ENCODE measurements around the gene L3HYPDH. TPM values are rescaled to one million over a fixed set of nuclear protein-coding genes. Genes with fewer than 3 reads are reported as not detected.
A peak's percentile ranks its signal among the peaks of the same experiment; 100 is the strongest.

Gene L3HYPDH
- total RNA-seq: 10 to 100 TPM; 18.8 to 28.0 (median 24.7) TPM
- polyA plus RNA-seq: 18.1 TPM
- long read RNA-seq, donor 1, transcript L3HYPDH-201 (5 exons, 1,527 nt): major isoform, 9 of 22 reads
- long read RNA-seq, donor 1, partial matches to known transcripts: 4 of 22 reads
- long read RNA-seq, donor 1, other reads (novel, unspliced or antisense): 8 of 22 reads
- long read RNA-seq, donor 2, transcript L3HYPDH-201 (5 exons, 1,527 nt): major isoform, 10 of 12 reads
- long read RNA-seq, donor 2, partial matches to known transcripts: 2 of 12 reads
- long read RNA-seq, donor 2, other reads (novel, unspliced or antisense): 0 of 12 reads
- long read RNA-seq, donor 3, transcript L3HYPDH-201 (5 exons, 1,527 nt): major isoform, 30 of 64 reads
- long read RNA-seq, donor 3, partial matches to known transcripts: 12 of 64 reads
- long read RNA-seq, donor 3, other reads (novel, unspliced or antisense): 21 of 64 reads
- long read RNA-seq, donor 4, partial matches to known transcripts: 3 of 14 reads
- long read RNA-seq, donor 4, other reads (novel, unspliced or antisense): 7 of 14 reads

DNA sequence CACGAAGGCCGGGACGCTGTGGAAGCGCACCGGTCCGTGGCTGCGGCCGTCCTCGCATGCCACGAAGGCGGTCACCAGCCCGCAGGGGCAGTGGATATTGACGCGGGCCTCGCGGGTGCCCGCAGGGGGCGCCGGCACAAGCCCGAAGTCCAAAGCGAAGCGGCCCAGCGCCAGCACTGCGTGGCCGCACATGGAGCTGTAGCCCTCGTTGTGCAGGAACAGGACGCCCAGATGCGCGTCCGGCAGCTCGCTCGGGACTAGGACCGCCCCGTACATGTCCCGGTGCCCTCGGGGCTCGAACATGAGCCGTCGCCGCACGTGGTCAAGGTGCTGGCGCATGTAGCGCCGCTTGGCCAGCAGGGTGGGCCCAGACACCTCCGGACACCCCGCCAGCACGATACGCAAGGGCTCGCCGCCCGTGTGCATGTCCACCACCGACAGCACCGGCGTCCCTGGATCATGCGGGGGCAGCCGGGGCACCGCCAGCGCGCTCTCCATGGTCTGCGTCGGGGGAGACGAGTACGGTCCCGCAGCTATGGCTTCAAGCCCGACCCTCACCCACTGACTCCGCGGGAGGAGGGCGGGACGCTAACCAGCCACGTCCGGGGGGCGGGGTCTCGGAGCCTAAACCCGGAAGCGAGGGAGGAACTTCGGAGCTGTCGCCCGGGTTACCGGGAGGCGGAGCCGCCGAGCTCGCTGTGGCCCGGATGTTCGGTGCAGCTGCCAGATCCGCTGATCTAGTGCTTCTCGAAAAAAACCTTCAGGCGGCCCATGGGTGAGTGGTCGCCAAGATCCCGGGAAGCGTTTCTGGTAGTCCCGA lies at the start of gene L3HYPDH, which contains the start of gene JKAMP:
Gene L3HYPDH (minus strand): TSS at position 590 of the 820 bp plus-strand sequence. CDS start 92 bp downstream, at position 498.
Gene JKAMP (plus strand): TSS at position 699 of the 820 bp plus-strand sequence. CDS start 73 bp downstream, at position 772.
- DNase-seq (peak; percentile 98 to 100 (median 99)), ATAC-seq (peak; percentile 97 to 98)
- Histone ChIP-seq H3K4me3 (ENCODE audit: low read length) (peak within 1 kb of the TSS; percentile 70), H3K27me3 (ENCODE audit: control insufficient read depth, insufficient read depth) (no peaks in the 10 kb centered on the region), H3K4me1 (ENCODE audit: control insufficient read depth, insufficient read depth, low read length) (peaks cover 8% of the 10 kb centered on the region), H3K9me3 (ENCODE audit: control insufficient read depth, low read length) (no peaks in the 10 kb centered on the region), H3K27ac (ENCODE audit: low read length) (peak within 1 kb of the TSS; percentile 86)
- intact Hi-C loops (cut with DNase I): no loop called here
- WGBS: under 1% methylated on average over 92 of the region's 92 CpGs

GRCh38 chr14:59532419-59532818 lies 48.2 kb upstream of the L3HYPDH start:
- intact Hi-C loops (cut with DNase I): no loop called here
- Histone ChIP-seq H3K27ac (ENCODE audit: low read length) (no peak overlapping the region), H3K9me3 (ENCODE audit: control insufficient read depth, low read length) (peaks cover 2% of the 10 kb centered on the region), H3K4me1 (ENCODE audit: control insufficient read depth, insufficient read depth, low read length) (no peaks in the 10 kb centered on the region), H3K27me3 (ENCODE audit: control insufficient read depth, insufficient read depth) (no peaks in the 10 kb centered on the region), H3K4me3 (ENCODE audit: low read length) (no peak overlapping the region)
- WGBS: 77% methylated on average over 1 of the region's 1 CpG
- DNase-seq: no peak
- no peak for ATAC-seq

- Histone ChIP-seq H3K4me3 (ENCODE audit: low read length) (no peak overlapping the region), H3K27ac (ENCODE audit: low read length) (no peak overlapping the region), H3K27me3 (ENCODE audit: control insufficient read depth, insufficient read depth) (no peaks in the 10 kb centered on the region), H3K9me3 (ENCODE audit: control insufficient read depth, low read length) (peaks cover 2% of the 10 kb centered on the region), H3K4me1 (ENCODE audit: control insufficient read depth, insufficient read depth, low read length) (no peaks in the 10 kb centered on the region)
- no peak for ATAC-seq
- intact Hi-C loops (cut with DNase I): no loop called here
- no peak for DNase-seq
Measured at GRCh38 chr14:59530349-59530748, 46.1 kb upstream of the L3HYPDH start.

DNA sequence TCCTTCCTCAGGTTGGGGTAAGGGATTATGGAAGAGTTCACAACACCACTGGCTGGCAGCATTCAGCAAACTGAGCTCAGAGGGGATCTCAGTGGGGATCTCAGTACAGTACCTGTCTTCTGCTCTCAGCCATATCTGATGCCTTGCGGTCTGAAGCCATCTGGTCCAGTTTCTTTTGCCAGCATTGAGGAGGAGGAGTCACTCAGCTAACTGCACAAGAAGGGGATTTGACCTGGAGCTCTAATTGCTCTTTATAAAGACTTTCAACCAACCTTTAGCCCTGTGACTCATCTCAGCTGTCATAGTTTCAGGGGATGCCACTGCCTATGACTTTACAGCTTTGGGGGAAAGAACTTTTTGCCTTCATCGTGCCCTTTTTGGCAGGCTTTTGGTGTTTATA lies 45.0 kb upstream of the L3HYPDH start:
- ATAC-seq (no peak), DNase-seq (no peak)
- Histone ChIP-seq H3K27me3 (ENCODE audit: control insufficient read depth, insufficient read depth) (no peaks in the 10 kb centered on the region), H3K9me3 (ENCODE audit: control insufficient read depth, low read length) (peaks cover 2% of the 10 kb centered on the region), H3K27ac (ENCODE audit: low read length) (no peak overlapping the region), H3K4me3 (ENCODE audit: low read length) (no peak overlapping the region), H3K4me1 (ENCODE audit: control insufficient read depth, insufficient read depth, low read length) (no peaks in the 10 kb centered on the region)
- 78% methylated on average over 2 of the region's 2 CpGs for WGBS
- intact Hi-C loops (cut with DNase I): no loop called here

GRCh38 chr14:59520224-59520623 lies 36.0 kb upstream of the L3HYPDH start:
- DNase-seq (no peak), ATAC-seq (no peak)
- Histone ChIP-seq H3K9me3 (ENCODE audit: control insufficient read depth, low read length) (no peaks in the 10 kb centered on the region), H3K4me1 (ENCODE audit: control insufficient read depth, insufficient read depth, low read length) (no peaks in the 10 kb centered on the region), H3K4me3 (ENCODE audit: low read length) (no peak overlapping the region), H3K27me3 (ENCODE audit: control insufficient read depth, insufficient read depth) (no peaks in the 10 kb centered on the region), H3K27ac (ENCODE audit: low read length) (no peak overlapping the region)
- WGBS: 83% methylated on average over 3 of the region's 3 CpGs
- intact Hi-C loops (cut with DNase I): no loop called here

DNA sequence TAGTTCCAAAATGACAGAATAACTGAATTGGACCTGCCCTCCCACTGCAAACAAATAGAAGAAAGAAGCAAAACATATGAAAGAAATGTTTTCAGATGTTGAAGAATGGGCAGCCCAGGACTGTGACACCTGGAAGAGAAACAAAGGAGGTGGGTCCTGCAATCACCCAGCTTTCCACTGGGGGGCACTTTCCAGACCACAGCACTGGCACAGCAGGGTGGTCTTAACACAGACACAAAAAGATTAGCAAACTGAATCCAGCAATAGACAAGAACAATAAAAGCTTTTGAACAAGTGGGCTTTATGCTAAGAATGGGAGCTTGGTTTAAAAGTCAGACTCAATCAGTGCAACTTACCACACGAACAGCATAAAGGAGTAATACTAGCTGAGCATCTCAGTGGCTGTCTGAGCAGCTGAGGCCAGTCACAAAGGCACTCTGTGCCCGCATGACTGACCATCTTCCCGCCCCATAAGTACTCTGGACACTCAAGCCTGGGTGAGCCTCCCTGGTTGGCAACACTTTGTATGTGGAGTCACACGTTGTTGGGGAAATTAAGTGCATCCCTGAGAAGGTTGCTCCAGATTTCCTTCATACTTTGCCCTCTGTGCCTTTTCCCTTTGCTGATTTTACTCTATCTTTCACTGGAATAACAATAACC lies 27.8 kb upstream of the L3HYPDH start:
- no peaks in the 10 kb centered on the region for H3K9me3 ChIP-seq (ENCODE audit: control insufficient read depth, low read length)
- no peak overlapping the region for H3K27ac ChIP-seq (ENCODE audit: low read length)
- ATAC-seq (no peak), DNase-seq (peak in 1 of 3 donors; percentile 33)
- no peak overlapping the region for H3K4me3 ChIP-seq (ENCODE audit: low read length)
- no peaks in the 10 kb centered on the region for H3K4me1 ChIP-seq (ENCODE audit: control insufficient read depth, insufficient read depth, low read length)
- intact Hi-C loops (cut with DNase I): no loop called here
- WGBS: 72% methylated on average over 4 of the region's 4 CpGs
- no peaks in the 10 kb centered on the region for H3K27me3 ChIP-seq (ENCODE audit: control insufficient read depth, insufficient read depth)

DNA sequence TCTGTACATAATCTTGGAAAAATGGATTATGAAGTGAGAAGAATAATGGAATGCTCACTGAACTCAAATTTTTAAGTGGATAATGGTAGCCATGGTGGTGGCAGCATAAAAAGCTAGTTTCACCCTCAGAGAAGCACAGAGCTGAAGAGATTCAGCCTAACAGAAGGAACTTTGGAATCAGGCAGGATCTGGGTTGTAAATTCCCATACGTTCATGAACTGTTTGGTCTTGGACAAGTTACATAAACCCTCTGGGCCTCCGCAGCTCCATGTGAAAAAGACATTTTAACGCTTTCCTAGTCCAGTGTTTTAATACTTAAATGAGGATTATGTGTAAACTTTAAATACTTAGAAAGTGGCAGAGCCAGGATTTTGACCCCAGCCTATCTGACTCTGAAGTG lies 26.8 kb upstream of the L3HYPDH start:
- 53% methylated on average over 3 of the region's 3 CpGs for WGBS
- ATAC-seq: no peak

GRCh38 chr14:59510001-59510400 lies 25.8 kb upstream of the L3HYPDH start:
- H3K27ac ChIP-seq (ENCODE audit: low read length): no peak overlapping the region
- DNase-seq (no peak), ATAC-seq (no peak)
- H3K4me1 ChIP-seq (ENCODE audit: control insufficient read depth, insufficient read depth, low read length): no peaks in the 10 kb centered on the region
- intact Hi-C loops (cut with DNase I): no loop called here
- 54% methylated on average over 2 of the region's 2 CpGs for WGBS
- no peaks in the 10 kb centered on the region for H3K9me3 ChIP-seq (ENCODE audit: control insufficient read depth, low read length)
- H3K27me3 ChIP-seq (ENCODE audit: control insufficient read depth, insufficient read depth): no peaks in the 10 kb centered on the region
- H3K4me3 ChIP-seq (ENCODE audit: low read length): no peak overlapping the region

More for the DNA sequence above, 26.8 kb upstream of the L3HYPDH start:
- Histone ChIP-seq H3K9me3 (ENCODE audit: control insufficient read depth, low read length) (no peaks in the 10 kb centered on the region), H3K4me1 (ENCODE audit: control insufficient read depth, insufficient read depth, low read length) (no peaks in the 10 kb centered on the region), H3K27me3 (ENCODE audit: control insufficient read depth, insufficient read depth) (no peaks in the 10 kb centered on the region), H3K4me3 (ENCODE audit: low read length) (no peak overlapping the region), H3K27ac (ENCODE audit: low read length) (no peak overlapping the region)
- DNase-seq: no peak
- intact Hi-C loops (cut with DNase I): no loop called here

- intact Hi-C loops (cut with DNase I): no loop called here
Measured at GRCh38 chr14:59509101-59509500, 24.9 kb upstream of the L3HYPDH start.

DNA sequence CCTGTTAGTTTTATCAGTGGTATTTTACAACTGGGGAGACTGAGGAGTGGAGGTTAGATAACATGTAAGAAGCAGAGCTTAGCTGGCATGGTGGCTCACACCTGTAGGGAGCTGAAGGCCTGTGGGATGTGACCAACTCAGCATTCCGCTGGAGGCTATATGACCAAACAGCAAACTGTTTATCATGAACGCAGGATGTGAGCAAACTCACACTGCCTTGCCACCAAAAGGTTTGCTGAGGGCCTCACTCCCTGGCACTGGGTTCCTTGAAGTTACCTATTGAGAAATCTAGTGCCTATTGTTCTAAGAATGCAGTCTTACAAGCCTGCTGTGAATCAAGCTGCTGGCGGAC lies 23.5 kb upstream of the L3HYPDH start:
- WGBS: 92% methylated on average over 3 of the region's 3 CpGs
- no peak for ATAC-seq
- Histone ChIP-seq H3K27ac (ENCODE audit: low read length) (no peak overlapping the region), H3K4me1 (ENCODE audit: control insufficient read depth, insufficient read depth, low read length) (no peaks in the 10 kb centered on the region), H3K4me3 (ENCODE audit: low read length) (no peak overlapping the region), H3K9me3 (ENCODE audit: control insufficient read depth, low read length) (no peaks in the 10 kb centered on the region), H3K27me3 (ENCODE audit: control insufficient read depth, insufficient read depth) (no peaks in the 10 kb centered on the region)
- intact Hi-C loops (cut with DNase I): no loop called here
- DNase-seq: no peak

More at GRCh38 chr14:59509101-59509500, 24.9 kb upstream of the L3HYPDH start:
- Histone ChIP-seq H3K27ac (ENCODE audit: low read length) (no peak overlapping the region), H3K9me3 (ENCODE audit: control insufficient read depth, low read length) (no peaks in the 10 kb centered on the region), H3K4me1 (ENCODE audit: control insufficient read depth, insufficient read depth, low read length) (no peaks in the 10 kb centered on the region), H3K27me3 (ENCODE audit: control insufficient read depth, insufficient read depth) (no peaks in the 10 kb centered on the region), H3K4me3 (ENCODE audit: low read length) (no peak overlapping the region)
- 71% methylated on average over 3 of the region's 3 CpGs for whole genome bisulfite sequencing
- ATAC-seq: no peak
- no peak for DNase-seq
